ENCODE results near the gene WIPF3.

Gene WIPF3, protein sequence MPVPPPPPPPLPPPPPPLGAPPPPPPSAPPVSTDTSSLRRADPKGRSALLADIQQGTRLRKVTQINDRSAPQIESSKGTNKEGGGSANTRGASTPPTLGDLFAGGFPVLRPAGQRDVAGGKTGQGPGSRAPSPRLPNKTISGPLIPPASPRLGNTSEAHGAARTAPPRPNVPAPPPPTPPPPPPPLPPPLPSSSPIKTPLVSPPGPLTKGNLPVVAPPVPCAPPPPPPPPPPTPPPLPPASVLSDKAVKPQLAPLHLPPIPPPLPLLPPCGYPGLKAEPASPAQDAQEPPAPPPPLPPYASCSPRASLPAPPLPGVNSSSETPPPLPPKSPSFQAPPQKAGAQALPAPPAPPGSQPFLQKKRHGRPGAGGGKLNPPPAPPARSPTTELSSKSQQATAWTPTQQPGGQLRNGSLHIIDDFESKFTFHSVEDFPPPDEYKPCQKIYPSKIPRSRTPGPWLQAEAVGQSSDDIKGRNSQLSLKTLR

DNA sequence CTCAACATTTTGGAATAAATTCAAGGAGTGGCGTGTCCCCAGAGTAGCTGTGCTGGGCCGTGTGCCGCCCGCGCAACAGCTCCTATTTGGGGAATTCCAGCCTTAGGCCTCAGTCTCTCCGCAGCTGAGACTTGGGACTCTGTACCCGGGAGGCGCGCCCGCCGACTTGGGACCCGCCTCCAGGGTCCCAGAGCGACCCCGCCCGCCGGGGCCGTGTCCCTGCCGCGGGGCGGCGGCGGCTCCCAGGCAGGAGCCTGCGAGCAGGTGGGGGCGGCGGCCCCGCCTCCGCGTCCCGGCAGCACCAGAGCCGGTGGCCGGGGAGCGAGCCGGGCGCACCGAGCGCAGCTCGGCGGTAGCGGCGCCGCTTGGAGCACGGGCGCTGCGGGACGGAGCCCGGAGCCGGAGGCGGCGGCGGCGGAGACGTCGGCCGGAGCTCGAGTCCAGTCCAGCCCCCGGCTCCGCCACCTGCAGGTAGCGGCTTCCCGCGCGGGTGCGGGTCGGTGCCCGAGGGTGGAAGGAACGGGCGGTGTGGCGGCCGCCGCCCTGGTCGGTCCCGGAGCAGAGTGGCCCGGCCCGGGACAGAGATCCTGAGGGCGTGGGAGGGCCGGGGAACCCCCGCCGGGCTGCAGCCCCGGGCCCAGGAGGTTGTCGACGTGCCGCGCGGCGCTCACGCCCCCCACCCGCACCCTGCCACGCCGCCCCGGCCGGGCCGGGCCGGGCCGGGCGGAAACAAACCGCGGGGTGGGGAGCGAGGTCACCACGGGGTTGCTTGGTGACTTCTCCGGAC is at the start of gene WIPF3:
Gene WIPF3, plus strand, starts transcription at position 301 of the 787 bp plus-strand sequence. CDS start 28,217 bp downstream, outside the sequence.
- Histone ChIP-seq H3K4me1 (ENCODE audit: insufficient read depth, poor library complexity, severe bottlenecking) (no peaks in the 10 kb centered on the region), H3K9me3 (ENCODE audit: severe bottlenecking) (no peaks in the 10 kb centered on the region), H3K36me3 (ENCODE audit: low read depth) (no peaks in the 10 kb centered on the region), H3K4me3 (ENCODE audit: severe bottlenecking) (peak within 1 kb of the TSS; percentile 30), H3K27ac (ENCODE audit: poor library complexity, severe bottlenecking) (no peak within 1 kb of the TSS), H3K27me3 (ENCODE audit: insufficient read depth, poor library complexity, severe bottlenecking) (peaks cover 86% of the 10 kb centered on the region)
- ATAC-seq (ENCODE audit: low read depth) (peak; percentile 61), DNase-seq (ENCODE audit: low spot score) (peak; percentile 56)
- TF ChIP-seq, protein P1, sequence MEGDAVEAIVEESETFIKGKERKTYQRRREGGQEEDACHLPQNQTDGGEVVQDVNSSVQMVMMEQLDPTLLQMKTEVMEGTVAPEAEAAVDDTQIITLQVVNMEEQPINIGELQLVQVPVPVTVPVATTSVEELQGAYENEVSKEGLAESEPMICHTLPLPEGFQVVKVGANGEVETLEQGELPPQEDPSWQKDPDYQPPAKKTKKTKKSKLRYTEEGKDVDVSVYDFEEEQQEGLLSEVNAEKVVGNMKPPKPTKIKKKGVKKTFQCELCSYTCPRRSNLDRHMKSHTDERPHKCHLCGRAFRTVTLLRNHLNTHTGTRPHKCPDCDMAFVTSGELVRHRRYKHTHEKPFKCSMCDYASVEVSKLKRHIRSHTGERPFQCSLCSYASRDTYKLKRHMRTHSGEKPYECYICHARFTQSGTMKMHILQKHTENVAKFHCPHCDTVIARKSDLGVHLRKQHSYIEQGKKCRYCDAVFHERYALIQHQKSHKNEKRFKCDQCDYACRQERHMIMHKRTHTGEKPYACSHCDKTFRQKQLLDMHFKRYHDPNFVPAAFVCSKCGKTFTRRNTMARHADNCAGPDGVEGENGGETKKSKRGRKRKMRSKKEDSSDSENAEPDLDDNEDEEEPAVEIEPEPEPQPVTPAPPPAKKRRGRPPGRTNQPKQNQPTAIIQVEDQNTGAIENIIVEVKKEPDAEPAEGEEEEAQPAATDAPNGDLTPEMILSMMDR (IDR thresholded peaks at IDR 0.05; ENCODE audit: poor library complexity, severe bottlenecking), result no peak

DNA sequence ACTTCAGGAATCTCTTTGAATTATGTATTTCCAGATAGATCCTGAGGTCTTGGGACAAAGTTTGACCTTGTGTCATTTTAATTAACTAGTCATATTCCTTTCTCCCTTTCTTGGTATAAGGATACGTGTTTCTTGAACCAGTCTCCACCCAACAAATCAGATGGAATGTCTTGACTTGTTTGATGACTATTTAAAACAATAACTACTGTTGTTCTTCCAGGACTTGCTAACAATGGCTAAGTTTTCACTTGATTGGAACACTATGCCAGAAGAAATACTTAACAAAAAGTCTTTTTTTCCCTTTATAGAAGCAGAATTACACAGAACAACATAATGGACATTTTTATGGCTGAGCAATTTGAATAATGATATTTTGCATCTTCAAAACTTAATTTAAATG is 43.0 kb upstream of the WIPF3 start:
- ATAC-seq (ENCODE audit: low read depth) (no peak), DNase-seq (ENCODE audit: low spot score) (no peak)
- Histone ChIP-seq H3K9me3 (ENCODE audit: severe bottlenecking) (no peaks in the 10 kb centered on the region), H3K4me1 (ENCODE audit: insufficient read depth, poor library complexity, severe bottlenecking) (no peaks in the 10 kb centered on the region), H3K36me3 (ENCODE audit: low read depth) (no peaks in the 10 kb centered on the region), H3K27ac (ENCODE audit: poor library complexity, severe bottlenecking) (no peak overlapping the region), H3K4me3 (ENCODE audit: severe bottlenecking) (no peak overlapping the region), H3K27me3 (ENCODE audit: insufficient read depth, poor library complexity, severe bottlenecking) (peaks cover 11% of the 10 kb centered on the region)
- TF ChIP-seq, protein P1 (IDR thresholded peaks at IDR 0.05; ENCODE audit: poor library complexity, severe bottlenecking), result no peak

DNA sequence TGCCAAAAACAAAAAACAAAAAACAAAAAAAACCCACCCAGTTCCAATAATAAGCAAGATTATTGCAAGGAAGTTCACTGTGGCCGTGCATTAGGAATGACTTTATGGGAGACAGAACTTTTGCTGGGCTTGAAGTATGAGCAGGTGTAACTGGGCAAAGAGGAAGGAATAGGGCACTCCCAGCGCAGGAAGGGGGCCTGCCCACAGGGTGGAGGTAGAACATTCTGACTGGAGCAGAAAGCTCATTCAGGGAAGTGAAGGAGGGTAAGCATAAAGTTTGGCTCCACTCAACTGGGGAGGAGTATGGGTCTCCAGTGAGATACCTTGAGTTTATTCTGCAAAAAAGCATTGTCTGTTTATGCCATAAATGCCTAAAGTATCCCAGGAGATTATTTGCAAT is 42.1 kb upstream of the WIPF3 start:
- TF ChIP-seq, protein P1 (IDR thresholded peaks at IDR 0.05; ENCODE audit: poor library complexity, severe bottlenecking), result peak; percentile 26
- Histone ChIP-seq H3K27me3 (ENCODE audit: insufficient read depth, poor library complexity, severe bottlenecking) (peaks cover 11% of the 10 kb centered on the region), H3K27ac (ENCODE audit: poor library complexity, severe bottlenecking) (no peak overlapping the region), H3K4me1 (ENCODE audit: insufficient read depth, poor library complexity, severe bottlenecking) (no peaks in the 10 kb centered on the region), H3K36me3 (ENCODE audit: low read depth) (no peaks in the 10 kb centered on the region), H3K4me3 (ENCODE audit: severe bottlenecking) (no peak overlapping the region), H3K9me3 (ENCODE audit: severe bottlenecking) (no peaks in the 10 kb centered on the region)
- DNase-seq (ENCODE audit: low spot score), result no peak
- peak; percentile 45; the same call in 1 of the 3 replicates for ATAC-seq (ENCODE audit: low read depth)

DNA sequence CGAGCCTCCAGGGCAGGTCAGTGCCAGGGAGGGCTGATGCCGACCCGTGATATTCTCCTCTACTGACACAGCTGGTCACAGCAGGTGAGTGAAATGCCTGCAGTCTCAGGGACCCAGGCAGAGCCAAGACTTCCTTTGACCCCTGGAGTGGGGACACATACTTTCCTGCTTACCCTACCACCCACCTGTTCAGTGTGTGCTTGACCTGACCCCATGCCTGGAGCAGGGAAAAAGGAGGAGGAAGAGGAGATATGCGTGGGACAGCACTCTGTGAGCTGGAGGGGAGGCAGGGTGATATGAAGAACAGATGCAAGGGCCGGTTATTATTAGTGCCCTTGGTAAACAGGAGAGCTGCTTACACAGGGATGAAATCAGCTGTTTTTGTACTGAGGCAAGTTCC is 40.8 kb upstream of the WIPF3 start:
- ATAC-seq (ENCODE audit: low read depth) (no peak), DNase-seq (ENCODE audit: low spot score) (no peak)
- Histone ChIP-seq H3K4me1 (ENCODE audit: insufficient read depth, poor library complexity, severe bottlenecking) (no peaks in the 10 kb centered on the region), H3K27ac (ENCODE audit: poor library complexity, severe bottlenecking) (no peak overlapping the region), H3K9me3 (ENCODE audit: severe bottlenecking) (no peaks in the 10 kb centered on the region), H3K36me3 (ENCODE audit: low read depth) (no peaks in the 10 kb centered on the region), H3K27me3 (ENCODE audit: insufficient read depth, poor library complexity, severe bottlenecking) (peaks cover 11% of the 10 kb centered on the region), H3K4me3 (ENCODE audit: severe bottlenecking) (no peak overlapping the region)
- TF ChIP-seq, protein P1 (IDR thresholded peaks at IDR 0.05; ENCODE audit: poor library complexity, severe bottlenecking), result no peak

All from RWPE2 (cell line).